SK-N-SH (cell line): Measurements from ENCODE around the gene SHE. TPM values are rescaled to one million over a fixed set of nuclear protein-coding genes. Genes with fewer than 3 reads are reported as not detected.

ENCODE experiments used
- CTCF ChIA-PET: fragments of 300-600, 350-600 bp; formaldehyde crosslinking; extraction: SDS; loops from one replicate; lab custom pipeline; 2021; lab: Yijun Ruan, JAX
- POLR2A ChIA-PET: fragments of 350-600 bp; sonication (Branson Sonifier 250); formaldehyde crosslinking; extraction: SDS; loops from one replicate; lab custom pipeline; 2020; ENCODE audit warnings: antibody characterized with exemption, inconsistent platforms; lab: Yijun Ruan, JAX
- DNase-seq: peaks from one replicate; pipeline ENCODE4 v3.0.0; 2012
- H2AFZ ChIP-seq: fragments of 200-600 bp; sonication (generic); 2 replicates; pipeline ENCODE4 v1.8.1; 2016; ENCODE audit warnings: antibody characterized with exemption, mild to moderate bottlenecking, low read depth
- H3F3A ChIP-seq: fragments of 200-600 bp; sonication (generic); replicated peaks from 2 replicates; pipeline ENCODE3; 2016; ENCODE audit warnings: antibody characterized with exemption, mild to moderate bottlenecking; ENCODE audit not compliant: insufficient read depth
- H3K27ac ChIP-seq, 2 experiments: fragments of 200-500 bp in 1 of 2; fragments of 200-600 bp in 1 of 2; sonication (Bioruptor generic) in 1 of 2; sonication (generic), shearing (Covaris generic) in 1 of 2; 2 replicates each; pipeline versions ENCODE4 v1.5.1 to v1.6.1; 2014 to 2016; ENCODE audit warnings: low read depth in 2 of 2, inconsistent platforms in 1 of 2, low read length in 1 of 2, mild to moderate bottlenecking in 1 of 2, mixed read lengths in 1 of 2
- H3K27me3 ChIP-seq: fragments of 200-600 bp; sonication (generic), shearing (Covaris generic); 2 replicates; pipeline ENCODE4 v1.6.1; 2016; ENCODE audit warnings: mixed run types; ENCODE audit not compliant: insufficient read depth
- H3K36me3 ChIP-seq, 2 experiments: fragments of 200-500 bp in 1 of 2; fragments of 200-600 bp in 1 of 2; sonication (Bioruptor generic) in 1 of 2; sonication (generic) in 1 of 2; replicated peaks in 1 of 2; 2 replicates each; pipeline versions ENCODE3 to v1.5.1; 2014 to 2016; ENCODE audit warnings: low read length in 1 of 2, mild to moderate bottlenecking in 1 of 2; ENCODE audit not compliant: insufficient read depth in 2 of 2, control insufficient read depth in 1 of 2
- H3K4me1 ChIP-seq, 2 experiments: fragments of 200-500 bp in 1 of 2; fragments of 200-600 bp in 1 of 2; sonication (Bioruptor generic) in 1 of 2; sonication (generic), shearing (Covaris generic) in 1 of 2; 2 replicates each; pipeline versions ENCODE4 v1.5.1 to v1.6.1; 2014 to 2016; ENCODE audit warnings: low read depth in 1 of 2, low read length in 1 of 2, mixed run types in 1 of 2; ENCODE audit not compliant: insufficient read depth in 2 of 2, control insufficient read depth in 1 of 2
- H3K4me2 ChIP-seq: fragments of 200-600 bp; sonication (generic), shearing (Covaris generic); 2 replicates; pipeline ENCODE4 v1.6.1; 2017; ENCODE audit warnings: mixed run types
- H3K4me3 ChIP-seq, 2 experiments: fragments of 200-500 bp in 1 of 2; fragments of 200-600 bp in 1 of 2; sonication (Bioruptor generic) in 1 of 2; sonication (generic), shearing (Covaris generic) in 1 of 2; 2 replicates each; pipeline versions ENCODE4 v1.5.1 to v1.8.1; 2014 to 2016; ENCODE audit warnings: low read depth in 2 of 2, inconsistent platforms in 1 of 2, low read length in 1 of 2, mild to moderate bottlenecking in 1 of 2, mixed read lengths in 1 of 2, moderate library complexity in 1 of 2
- H3K79me2 ChIP-seq: fragments of 200-600 bp; sonication (generic); 2 replicates; pipeline ENCODE4 v1.8.1; 2017; ENCODE audit warnings: mild to moderate bottlenecking; ENCODE audit not compliant: insufficient read depth
- H3K9ac ChIP-seq: fragments of 200-600 bp; sonication (generic); 2 replicates; pipeline ENCODE4 v1.6.1; 2017; ENCODE audit warnings: mixed run types
- H3K9me2 ChIP-seq: fragments of 200-600 bp; sonication (generic); 2 replicates; pipeline ENCODE4 v1.6.1; 2017; ENCODE audit warnings: mixed run types
- H3K9me3 ChIP-seq: fragments of 200-600 bp; sonication (generic); 2 replicates; pipeline ENCODE4 v1.6.1; 2017; ENCODE audit warnings: mixed run types, mild to moderate bottlenecking, moderate library complexity
- H4K20me1 ChIP-seq: fragments of 200-600 bp; sonication (generic); 2 replicates; pipeline ENCODE4 v1.6.1; 2017; ENCODE audit warnings: mild to moderate bottlenecking, mixed run types; ENCODE audit not compliant: insufficient read depth
- CTCF ChIP-seq: fragments of 200-600 bp; sonication (generic); IDR thresholded peaks from 2 replicates; pipeline ENCODE4 v1.6.1; 2017; ENCODE audit warnings: antibody characterized with exemption, mild to moderate bottlenecking, moderate library complexity
- EZH2phosphoT487 ChIP-seq: fragments of 200-600 bp; sonication (generic); IDR thresholded peaks from 2 replicates; pipeline ENCODE4 v1.6.1; 2017; ENCODE audit warnings: low read depth, mixed run types, mild to moderate bottlenecking, antibody characterized with exemption, moderate library complexity, borderline replicate concordance
- FOXJ3 ChIP-seq: sonication (generic); formaldehyde crosslinking; IDR thresholded peaks from 2 replicates; pipeline ENCODE4 v1.5.1; 2020; ENCODE audit warnings: mild to moderate bottlenecking, missing genetic modification reagents
- FOXM1 ChIP-seq: IDR thresholded peaks from 2 replicates; pipeline ENCODE4 v1.4.0; 2012; ENCODE audit warnings: low read depth, mild to moderate bottlenecking
- JUND ChIP-seq: IDR thresholded peaks from 2 replicates; pipeline ENCODE4 v1.4.0; 2012
- MAX ChIP-seq: IDR thresholded peaks from 2 replicates; pipeline ENCODE4 v1.4.0; 2012; ENCODE audit warnings: low read depth
- MXI1 ChIP-seq: IDR thresholded peaks from 2 replicates; pipeline ENCODE4 v1.6.1; 2012; ENCODE audit warnings: mild to moderate bottlenecking, low read depth, low read length, improper control_type of control experiment
- RAD21 ChIP-seq: IDR thresholded peaks from 2 replicates; pipeline ENCODE4 v1.6.1; 2012; ENCODE audit warnings: mild to moderate bottlenecking, low read length
- REST ChIP-seq: IDR thresholded peaks from 2 replicates; pipeline ENCODE4 v1.6.1; 2012; ENCODE audit warnings: mild to moderate bottlenecking, low read depth, low read length, moderate library complexity
- SIN3A ChIP-seq: IDR thresholded peaks from 2 replicates; pipeline ENCODE4 v1.6.1; 2012; ENCODE audit warnings: low read depth, mild to moderate bottlenecking, low read length, moderate library complexity, borderline replicate concordance
- TAF1 ChIP-seq: IDR thresholded peaks from 2 replicates; pipeline ENCODE4 v1.6.1; 2012; ENCODE audit warnings: low read depth, mild to moderate bottlenecking, low read length, moderate library complexity, borderline replicate concordance
- TCF12 ChIP-seq: IDR thresholded peaks from 2 replicates; pipeline ENCODE4 v1.4.0; 2012
- TEAD4 ChIP-seq: IDR thresholded peaks from 2 replicates; pipeline ENCODE4 v1.4.0; 2012; ENCODE audit warnings: mild to moderate bottlenecking, borderline replicate concordance; ENCODE audit not compliant: insufficient read depth
- WGBS: methylation state at CpG from one replicate; pipeline ENCODE4 v1.1.6; 2017; ENCODE audit warnings: low lambda C conversion rate; 5-methylcytosine and 5-hydroxymethylcytosine counted together
- polyA plus RNA-seq, 3 experiments: library from polyadenylated mRNA; depleted of rRNA; stranded (reverse); fragments of >200 nt; gene quantifications; 2 replicates each; pipeline ENCODE4 v1.2.3, GENCODE V29; 2012

SHE gene
- polyA plus RNA-seq, 1 of the 3 experiments (the other 2 are of a cell fraction), result not detected

- 79% methylated on average over 12 of the region's 13 CpGs for WGBS
- no peak for DNase-seq
- no peak for TF ChIP-seq TAF1
- no peak for TF ChIP-seq RAD21
- TF ChIP-seq CTCF, result peak; percentile 49
- TF ChIP-seq TEAD4, result no peak
- TF ChIP-seq JUND, result peak; percentile 35; the same call in 1 of the 2 replicates
- no peak for TF ChIP-seq REST
- Histone ChIP-seq H3F3A (no peaks in the 10 kb centered on the region), H2AFZ (peak overlapping the region; percentile 44; the same call in 1 of the 2 replicates), H3K27ac (peak overlapping the region in 1 of 2 experiments; percentile 38; a peak in 1 of 4 replicates), H3K79me2 (no peaks in the 10 kb centered on the region), H3K27me3 (no peaks in the 10 kb centered on the region), H3K4me1 (peaks cover 0 to 33% of the 10 kb centered on the region in 2 experiments; a peak in 2 of 4 replicates), H4K20me1 (no peaks in the 10 kb centered on the region), H3K4me3 (no peak overlapping the region), H3K9me3 (no peaks in the 10 kb centered on the region), H3K4me2 (peak overlapping the region; percentile 47), H3K36me3 (no peaks in the 10 kb centered on the region), H3K9me2 (no peaks in the 10 kb centered on the region), H3K9ac (no peak overlapping the region)
- ChIA-PET CTCF (interaction anchor here (1.2 kb wide), 1 partner anchor 11 kb away, joined by 3 read pairs; no protein-coding TSS in a partner anchor), POLR2A (no interaction called here)
These were observed 60.0 kb downstream of the SHE start for GRCh38 chr1:154442006-154442740.

- Histone ChIP-seq H3K9me2 (no peaks in the 10 kb centered on the region), H3K4me2 (peak overlapping the region; percentile 47; the same call in 1 of the 2 replicates), H2AFZ (no peak overlapping the region), H3K4me3 (no peak overlapping the region), H3K27me3 (no peaks in the 10 kb centered on the region), H3F3A (no peaks in the 10 kb centered on the region), H3K36me3 (no peaks in the 10 kb centered on the region), H3K79me2 (no peaks in the 10 kb centered on the region), H4K20me1 (no peaks in the 10 kb centered on the region), H3K9ac (no peak overlapping the region), H3K9me3 (no peaks in the 10 kb centered on the region), H3K27ac (peak overlapping the region in 1 of 2 experiments; percentile 38; a peak in 1 of 4 replicates), H3K4me1 (peaks cover 0 to 30% of the 10 kb centered on the region in 2 experiments; a peak in 2 of 4 replicates)
- WGBS, result 95% methylated on average over 8 of the region's 8 CpGs
- no peak for DNase-seq
- ChIA-PET POLR2A (no interaction called here), CTCF (interaction anchor here (0.8 kb wide), 2 partner anchors 19 to 22 kb away, joined by 3 read pairs; no protein-coding TSS in a partner anchor)
- no peak for TF ChIP-seq EZH2phosphoT487
- no peak for TF ChIP-seq FOXJ3 (CRISPR knock-in tag)
- TF ChIP-seq MAX, result no peak
- TF ChIP-seq TEAD4, result no peak
- no peak for TF ChIP-seq SIN3A
- TF ChIP-seq MXI1, result no peak
- no peak for TF ChIP-seq TCF12
- no peak for TF ChIP-seq FOXM1
These were observed 60.8 kb downstream of the SHE start for GRCh38 chr1:154441241-154441888.
